Hepatocyte (in vitro differentiated cells): ENCODE results near the gene RGS6.

Experiments used
- EZH2phosphoT487 ChIP-seq: fragments of 200-600 bp; sonication (generic); IDR thresholded peaks from one replicate; pipeline ENCODE4 v1.6.1; 2018; ENCODE audit warnings: antibody characterized with exemption, mild to moderate bottlenecking, low read depth, moderate library complexity; ENCODE audit not compliant: unreplicated experiment, severe bottlenecking
- TF ChIP-seq, protein P1 (sequence below): fragments of 200-600 bp; sonication (generic); IDR thresholded peaks from 2 replicates; pipeline ENCODE4 v1.5.1; 2016; ENCODE audit warnings: antibody characterized with exemption, mild to moderate bottlenecking; ENCODE audit not compliant: poor library complexity

DNA sequence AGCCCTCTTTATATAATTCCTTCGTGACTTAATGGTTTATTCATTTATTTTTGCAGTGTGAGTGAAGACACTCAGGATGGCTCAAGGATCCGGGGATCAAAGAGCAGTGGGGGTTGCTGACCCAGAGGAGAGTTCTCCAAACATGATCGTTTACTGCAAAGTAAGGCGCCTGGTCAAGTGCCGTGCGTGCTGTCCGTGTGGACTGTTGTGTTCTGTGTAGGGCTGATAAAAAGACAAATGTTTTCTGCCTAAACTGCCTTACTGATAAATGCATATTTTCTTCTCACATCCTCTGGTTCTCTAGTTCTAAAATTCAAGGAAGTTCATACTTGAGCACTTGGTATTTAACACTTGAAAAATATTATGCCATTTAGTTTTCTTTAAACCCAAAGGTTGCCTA is 32.5 kb downstream of the RGS6 start:
- TF ChIP-seq, protein P1, sequence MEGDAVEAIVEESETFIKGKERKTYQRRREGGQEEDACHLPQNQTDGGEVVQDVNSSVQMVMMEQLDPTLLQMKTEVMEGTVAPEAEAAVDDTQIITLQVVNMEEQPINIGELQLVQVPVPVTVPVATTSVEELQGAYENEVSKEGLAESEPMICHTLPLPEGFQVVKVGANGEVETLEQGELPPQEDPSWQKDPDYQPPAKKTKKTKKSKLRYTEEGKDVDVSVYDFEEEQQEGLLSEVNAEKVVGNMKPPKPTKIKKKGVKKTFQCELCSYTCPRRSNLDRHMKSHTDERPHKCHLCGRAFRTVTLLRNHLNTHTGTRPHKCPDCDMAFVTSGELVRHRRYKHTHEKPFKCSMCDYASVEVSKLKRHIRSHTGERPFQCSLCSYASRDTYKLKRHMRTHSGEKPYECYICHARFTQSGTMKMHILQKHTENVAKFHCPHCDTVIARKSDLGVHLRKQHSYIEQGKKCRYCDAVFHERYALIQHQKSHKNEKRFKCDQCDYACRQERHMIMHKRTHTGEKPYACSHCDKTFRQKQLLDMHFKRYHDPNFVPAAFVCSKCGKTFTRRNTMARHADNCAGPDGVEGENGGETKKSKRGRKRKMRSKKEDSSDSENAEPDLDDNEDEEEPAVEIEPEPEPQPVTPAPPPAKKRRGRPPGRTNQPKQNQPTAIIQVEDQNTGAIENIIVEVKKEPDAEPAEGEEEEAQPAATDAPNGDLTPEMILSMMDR, result no peak
- TF ChIP-seq EZH2phosphoT487, result no peak
